Muscle of back (tissue), 11 donors: Measurements from ENCODE around the gene PHYKPL. TPM values are rescaled to one million over a fixed set of nuclear protein-coding genes. Genes with fewer than 3 reads are reported as not detected.
"Not testable (repeated sequence)": the region's sequence is repeated elsewhere in the genome, so short reads cannot be mapped to it uniquely, and the experiment has no call there.

ENCODE experiments used
- DNase-seq, 3 donors: peaks; one replicate each; pipeline versions ENCODE4 v3.0.0 to v3.0.0-alpha.2; 2013
- polyA plus RNA-seq, 10 donors: library from polyadenylated mRNA; unstranded; fragments of 120-200 nt; gene quantifications; one replicate each; pipeline ENCODE4 v1.2.1, GENCODE V29; 2013; ENCODE audit not compliant: insufficient read length in 10 of 10

PHYKPL gene
- polyA plus RNA-seq, 10 donors, result 37.0 to 91.0 (median 48.7) TPM

DNA sequence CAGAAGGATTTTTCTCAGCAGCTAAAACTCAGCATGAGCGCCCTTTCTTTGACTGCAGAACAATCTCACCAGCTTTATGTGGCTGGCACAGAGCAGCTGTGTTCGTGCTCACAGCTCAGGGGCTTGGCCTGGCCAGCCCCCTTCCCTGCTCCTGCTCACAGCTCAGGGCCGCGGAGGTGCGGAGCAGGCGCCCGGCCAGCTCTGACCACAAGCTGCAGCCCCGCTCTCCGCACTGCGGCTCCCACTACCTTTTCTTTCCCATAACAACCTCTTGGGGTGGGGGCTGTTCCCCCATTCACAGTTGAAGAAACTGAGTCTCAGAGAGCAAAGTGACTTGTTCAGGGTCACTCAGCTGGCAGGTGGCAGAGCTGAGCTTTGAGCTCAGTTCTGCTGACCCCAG, 34.0 kb upstream of the PHYKPL start:
- no peak for DNase-seq

DNA sequence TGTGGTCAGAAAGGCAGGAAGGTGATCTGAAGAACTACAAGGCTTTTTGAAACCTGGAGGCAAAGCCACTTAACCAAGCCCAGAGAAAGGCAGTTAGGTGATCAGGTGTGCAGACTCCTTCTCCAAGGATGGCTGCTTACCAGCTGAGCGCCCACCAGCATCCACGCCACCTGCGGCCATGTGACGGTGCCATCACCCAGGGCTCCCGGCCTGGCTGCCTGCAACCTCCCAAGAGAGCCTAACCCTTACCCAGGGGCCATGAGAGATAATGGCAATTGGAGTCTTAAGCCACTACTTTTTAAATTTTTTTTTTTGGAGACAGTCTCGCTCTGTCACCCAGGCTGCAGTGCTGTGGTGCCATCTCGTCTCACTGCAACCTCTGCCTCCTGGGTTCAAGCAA, 33.1 kb upstream of the PHYKPL start:
- no peak for DNase-seq

DNA sequence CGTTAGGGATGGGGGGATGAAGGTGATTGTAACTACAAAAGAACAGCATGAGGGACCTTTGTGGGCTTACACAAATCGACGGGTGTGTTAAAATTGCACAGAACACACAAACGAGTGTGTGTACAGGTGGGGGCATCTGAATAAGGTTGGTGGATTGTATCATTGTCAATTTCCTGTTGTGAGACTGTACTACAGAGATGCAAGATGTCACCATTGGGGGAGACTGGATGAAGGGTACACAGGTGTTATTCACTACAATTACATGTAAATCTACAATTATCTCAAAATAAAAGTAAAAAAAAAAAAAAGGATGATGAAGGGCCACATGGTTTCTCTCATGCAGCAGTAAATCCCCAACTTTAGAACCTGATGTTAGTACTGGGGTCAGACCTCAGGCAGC, 31.4 kb upstream of the PHYKPL start:
- DNase-seq, result no peak

DNA sequence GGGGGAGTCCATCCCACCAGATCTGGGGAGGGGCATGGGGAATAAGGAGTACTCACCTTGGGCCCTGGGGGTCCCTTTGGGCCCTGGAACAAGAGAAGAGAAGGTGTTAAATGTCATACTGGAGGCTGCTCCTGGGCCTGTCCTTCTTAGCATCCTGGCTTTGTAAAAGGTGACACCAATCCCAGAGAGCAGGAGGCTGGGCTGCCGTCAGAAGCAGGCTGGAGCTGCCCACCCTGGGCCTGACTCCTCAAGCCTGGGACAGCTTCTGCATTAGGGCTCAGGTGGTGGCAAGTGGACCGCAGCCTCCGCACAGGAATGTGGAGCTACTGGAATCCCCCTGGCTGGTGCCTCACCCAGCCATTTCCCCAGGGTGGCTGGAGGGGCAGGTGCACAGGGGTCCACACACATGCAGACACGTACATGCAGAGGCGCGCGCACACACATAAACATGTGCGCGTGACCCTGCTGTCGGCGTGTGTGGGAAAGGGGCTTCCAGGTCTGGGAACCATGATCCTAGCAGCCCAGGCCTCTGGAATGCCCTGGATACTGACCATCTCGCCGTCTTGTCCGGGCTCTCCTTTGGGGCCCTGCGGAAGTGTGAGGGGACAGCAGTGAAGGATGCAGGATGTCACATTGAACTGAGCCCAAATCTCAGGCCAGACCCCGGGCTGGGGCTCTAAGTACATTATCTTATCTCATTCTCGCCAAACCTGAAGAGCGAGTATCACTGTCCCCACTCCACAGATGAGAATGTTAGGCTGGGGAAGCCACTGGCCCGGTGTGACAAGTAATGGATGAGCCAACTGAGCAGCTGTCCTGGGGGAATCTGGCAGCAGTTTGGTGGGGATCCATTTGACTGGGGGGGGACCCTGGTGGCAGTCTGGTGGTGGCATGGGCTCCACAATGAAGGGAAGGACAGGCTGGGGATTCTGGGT, 29.3 kb upstream of the PHYKPL start:
- DNase-seq, result no peak

DNA sequence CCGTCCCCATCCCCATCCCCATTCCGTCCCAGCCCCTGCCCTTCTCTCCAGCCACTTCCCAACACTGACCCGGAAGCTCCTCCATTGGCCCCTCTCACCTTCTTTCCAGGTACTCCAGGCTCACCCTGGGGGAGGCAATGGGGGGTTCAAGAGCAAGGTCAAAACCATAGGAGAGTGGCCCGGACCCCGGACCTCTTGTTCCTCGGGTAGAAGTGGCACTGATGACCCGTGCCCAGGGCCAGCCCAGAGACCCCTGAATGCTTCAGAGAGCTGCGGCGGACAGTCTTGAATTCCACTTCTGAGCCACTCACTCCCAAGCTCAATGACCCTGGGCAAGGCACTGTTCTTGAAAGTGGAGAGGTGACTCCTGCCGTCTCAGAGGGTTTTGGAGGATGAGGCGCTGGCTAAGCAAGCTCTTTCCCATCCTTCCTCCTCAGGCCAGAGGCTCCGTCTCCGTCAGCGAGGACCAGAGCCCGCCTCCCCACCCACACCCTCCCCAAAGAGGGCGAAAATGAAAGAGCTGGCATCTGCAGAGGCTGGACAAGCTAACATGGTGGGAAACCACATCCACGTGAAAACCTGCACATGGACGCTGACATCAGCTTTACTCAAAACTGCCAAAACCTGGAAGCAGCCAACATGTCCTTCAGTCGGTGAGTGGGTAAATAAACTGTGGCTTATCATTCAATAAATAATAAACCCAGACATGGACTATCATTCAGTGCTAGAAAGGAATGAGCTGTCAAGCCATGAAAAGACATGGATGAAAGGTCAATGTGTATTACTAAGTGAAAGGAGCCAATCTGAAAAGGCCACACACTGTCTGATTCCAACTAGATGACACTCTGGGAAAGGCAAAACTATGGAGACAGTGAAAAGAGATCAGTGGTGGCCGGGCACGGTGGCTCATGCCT, 27.3 kb upstream of the PHYKPL start:
- DNase-seq, result no peak

DNA sequence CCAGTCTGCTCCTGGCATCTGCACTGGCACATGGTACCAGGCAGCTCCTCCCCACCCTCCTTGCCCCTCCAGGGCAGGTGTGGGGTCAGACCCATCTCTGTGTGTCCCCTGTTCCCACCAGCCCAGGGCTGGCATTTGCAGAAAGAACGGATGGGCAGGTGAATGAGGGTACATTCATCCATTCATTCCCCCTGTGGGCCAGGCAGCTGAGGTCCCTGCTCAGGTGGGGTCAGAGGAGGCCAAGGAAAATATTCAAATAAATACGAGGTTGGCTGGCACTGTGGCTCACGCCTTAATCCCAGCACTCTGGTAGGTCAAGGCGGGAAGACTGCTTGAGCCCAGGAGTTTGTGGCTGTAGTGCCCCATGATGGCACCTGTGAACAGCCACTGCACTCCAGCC, 25.0 kb upstream of the PHYKPL start:
- DNase-seq, result no peak

DNA sequence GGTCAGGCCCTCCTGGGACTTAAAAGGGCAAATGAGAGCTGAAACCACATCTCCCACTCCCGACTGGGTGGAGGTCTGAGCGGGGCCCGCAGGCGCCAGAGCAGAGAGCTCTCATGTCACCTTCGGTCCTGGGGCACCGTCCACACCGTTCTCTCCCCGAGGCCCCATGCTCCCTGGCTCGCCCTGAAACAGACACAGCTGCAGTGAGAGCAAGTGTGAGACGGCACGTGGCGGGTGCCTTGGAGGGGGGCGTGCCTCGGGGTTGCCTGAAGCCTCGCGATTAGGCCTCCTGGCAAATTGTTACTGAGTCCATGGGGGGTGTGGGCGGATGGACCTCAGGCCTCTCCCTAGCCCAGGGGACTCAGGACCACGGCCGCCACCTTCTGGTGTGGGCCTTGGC, 24.1 kb upstream of the PHYKPL start:
- no peak for DNase-seq

DNA sequence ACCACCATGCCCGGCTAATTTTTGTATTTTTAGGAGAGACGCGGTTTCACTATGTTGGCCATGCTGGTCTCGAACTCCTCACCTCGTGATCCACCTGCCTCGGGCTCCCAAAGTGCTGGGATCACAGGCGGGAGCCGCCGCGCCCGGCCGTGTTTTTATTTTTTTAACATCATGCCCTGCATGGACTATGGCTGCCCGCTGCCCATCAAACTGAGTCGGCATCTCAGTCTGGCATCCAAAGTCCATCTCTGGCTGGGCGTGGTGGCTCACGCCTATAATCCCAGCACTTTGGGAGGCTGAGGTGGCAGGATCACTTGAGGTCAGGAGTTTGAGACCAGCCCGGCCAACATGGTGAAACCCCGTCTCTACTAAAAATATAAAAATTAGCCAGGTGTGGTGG, 21.0 kb upstream of the PHYKPL start:
- not testable (repeated sequence) for DNase-seq

DNA sequence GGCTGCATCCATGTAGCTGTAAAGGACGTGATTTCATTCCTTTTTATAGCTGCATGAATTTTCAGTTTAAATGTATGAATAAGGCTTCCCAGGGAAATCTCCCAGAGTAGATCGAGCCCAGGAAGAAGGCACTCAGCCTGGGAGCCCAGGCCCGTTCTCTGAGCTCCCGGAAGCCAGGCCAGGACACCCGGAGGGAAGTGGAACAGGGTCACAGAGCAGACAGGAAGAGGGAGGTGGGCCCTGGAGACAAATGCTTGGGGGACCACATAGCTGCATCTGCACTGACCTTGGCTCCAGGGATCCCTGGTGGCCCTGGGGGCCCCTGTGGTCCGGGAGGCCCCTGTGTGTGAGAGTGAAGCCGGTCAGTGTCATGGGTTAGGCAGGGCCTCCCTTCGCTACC, 19.7 kb upstream of the PHYKPL start:
- no peak for DNase-seq

DNA sequence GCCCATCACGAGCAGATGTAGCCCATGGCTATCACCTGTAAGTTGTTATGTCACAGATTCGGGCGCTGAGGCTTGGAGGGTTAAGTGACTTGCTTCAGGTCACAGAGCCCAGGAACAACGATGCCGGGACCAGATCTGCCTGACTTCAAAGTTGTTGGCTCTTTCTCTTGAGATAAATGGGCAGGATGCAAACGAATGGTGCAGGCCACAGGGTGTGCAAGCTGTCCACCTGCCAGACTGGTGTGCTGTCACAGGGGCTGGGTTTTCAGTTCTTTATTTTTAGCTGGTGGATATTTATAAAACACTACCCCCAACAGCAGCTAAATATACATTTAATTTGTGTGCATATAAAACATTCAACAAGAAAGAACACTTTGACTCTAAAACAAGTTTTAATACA, 17.7 kb upstream of the PHYKPL start:
- no peak for DNase-seq

DNA sequence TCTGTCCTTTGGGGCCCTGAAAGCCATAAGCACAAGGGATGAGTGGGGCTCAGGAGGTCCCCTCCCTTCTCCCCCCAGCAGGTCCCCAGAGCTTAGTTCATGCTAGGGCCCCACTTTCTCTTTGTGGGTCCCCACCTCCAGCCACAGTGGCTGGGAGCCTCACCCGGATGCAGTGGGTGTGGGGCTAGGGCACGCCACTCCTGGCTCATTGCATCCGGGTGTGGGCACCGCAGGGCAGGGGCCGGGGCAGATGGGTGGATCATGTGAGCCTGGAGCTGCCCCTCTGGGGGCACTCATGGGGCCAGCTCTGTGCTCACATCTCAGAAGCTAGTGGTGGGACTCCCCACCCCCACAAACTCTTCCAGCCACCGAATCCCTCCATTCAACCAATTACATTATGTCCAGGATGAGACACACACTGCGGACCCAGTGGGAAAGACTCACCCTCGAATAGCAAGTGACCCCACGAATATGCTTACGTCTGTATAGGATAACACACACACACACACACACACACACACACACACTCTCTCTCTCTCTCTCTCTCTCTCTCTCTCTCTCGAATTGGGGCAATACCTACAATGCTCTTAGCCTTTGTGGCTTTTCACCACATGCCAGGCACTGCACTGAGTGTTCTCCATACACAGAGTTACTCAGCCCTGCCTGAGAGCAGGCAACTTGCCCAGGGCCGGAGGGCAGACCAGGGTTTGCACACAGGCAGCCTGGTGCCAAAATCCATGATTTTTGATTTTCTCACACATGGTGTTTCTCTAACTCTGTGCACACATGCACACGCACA, 16.8 kb upstream of the PHYKPL start:
- DNase-seq, result no peak

DNA sequence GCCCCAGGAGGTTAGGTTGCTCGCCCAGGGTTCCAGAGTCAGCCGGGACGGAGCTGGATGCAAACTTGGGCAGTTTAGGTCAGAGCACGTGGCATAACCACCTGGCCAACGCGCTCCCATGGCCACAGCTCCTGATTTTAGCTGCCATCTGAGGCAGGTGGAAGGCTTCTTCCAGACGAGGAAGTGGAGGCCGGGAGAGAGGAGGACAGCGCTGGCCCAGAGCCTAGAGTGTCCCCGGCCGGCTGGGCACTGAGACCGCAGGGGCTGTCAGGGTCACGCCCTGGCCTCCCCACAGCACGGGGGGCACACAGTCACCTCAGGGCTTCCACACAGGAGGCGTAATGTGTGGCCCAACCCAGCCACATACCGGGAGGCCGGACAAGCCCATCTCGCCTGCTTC, 16.1 kb upstream of the PHYKPL start:
- DNase-seq, result no peak

DNA sequence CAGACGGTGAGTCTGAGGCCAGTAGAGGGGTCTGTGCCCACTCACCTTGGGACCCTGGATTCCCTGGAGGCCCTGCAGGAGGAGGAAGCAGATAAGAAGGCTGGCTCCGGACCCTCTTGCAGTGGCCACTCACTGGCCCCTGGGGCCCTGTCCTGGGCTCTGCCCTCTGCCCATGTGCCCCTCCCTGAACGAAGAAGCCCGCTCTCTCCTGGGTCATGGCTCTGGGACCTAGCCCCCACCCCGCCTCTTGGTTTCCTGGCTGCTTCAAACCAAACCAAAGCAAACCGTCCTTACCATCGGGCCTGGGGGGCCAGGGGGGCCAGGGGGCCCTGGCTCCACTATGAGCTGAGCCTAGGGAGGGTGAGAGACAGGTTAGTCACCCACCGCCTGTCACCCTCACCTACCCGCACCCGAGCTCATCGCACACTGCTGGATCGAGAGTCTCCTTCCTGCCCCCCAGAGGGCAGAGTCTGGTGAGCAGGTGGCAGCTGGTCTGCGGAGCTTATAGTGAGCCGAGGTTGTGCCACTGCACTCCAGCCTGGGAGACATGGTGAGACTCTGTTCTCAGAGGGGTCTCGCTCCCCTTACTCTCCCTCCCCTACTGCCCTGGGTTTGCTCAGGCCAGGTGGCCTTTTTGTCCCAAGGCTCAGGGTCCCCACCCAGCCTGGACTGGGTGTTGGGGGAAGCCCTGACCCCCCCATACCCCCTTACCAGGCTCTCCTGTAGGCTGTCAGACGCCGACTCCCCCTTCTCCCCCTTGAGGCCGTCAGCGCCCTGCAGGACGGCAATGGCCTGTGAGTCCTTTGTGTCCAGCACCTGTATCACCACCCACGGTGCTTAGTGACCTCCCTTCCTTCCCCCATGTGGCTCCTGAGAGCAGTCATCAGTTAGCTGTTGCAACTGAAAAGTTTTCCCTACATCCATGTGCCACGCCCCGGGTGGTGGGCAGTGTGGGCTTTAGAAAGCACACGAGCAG, 15.2 kb upstream of the PHYKPL start:
- no peak for DNase-seq

DNA sequence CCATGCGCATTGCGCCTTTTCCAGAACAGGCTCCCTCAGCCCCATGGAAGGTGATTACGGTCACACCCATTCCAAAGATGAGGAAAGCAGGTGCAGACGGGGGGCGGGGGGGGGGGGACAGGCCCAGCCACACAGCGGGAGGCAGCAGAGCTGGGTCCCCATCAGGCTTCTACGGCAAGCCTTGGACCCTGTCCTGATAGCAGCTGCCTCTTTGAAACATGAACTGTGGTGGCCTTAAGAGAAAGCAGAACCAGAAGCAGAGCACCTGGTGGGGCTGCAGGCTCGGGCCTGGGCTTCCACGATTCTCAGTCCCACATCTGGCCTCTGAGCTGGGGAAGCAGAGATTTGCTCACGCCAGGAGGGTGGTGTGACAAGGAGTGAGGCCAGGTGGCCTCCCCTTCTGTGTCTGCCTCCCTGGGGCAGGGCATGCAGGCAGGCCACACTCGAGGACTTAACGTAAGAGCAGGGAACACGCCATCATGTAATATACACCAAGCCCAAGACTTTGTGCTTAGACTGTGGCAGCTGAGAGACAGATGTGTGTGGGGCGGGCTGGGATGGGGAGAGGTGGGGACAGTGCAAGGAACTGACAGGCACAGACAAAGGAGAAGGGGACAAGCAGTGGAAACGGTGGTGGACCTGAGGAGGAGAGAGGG, 14.2 kb upstream of the PHYKPL start:
- DNase-seq, result no peak

DNA sequence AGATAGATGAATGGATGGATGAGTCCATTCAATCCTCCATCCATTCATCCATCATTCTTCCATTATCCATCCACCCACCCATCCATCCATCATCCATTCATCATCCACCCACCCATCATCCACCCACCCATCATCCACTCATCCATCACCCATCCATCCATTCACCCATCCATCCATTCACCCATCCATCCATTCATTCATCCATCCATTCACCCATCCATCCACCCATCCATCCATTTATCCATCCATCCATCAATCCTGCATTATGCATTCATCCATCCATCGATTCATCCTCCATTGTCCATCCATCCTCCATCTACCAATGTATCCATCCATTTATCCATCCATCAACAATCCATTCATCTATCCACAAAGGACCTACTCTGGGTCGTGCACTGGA, 12.8 kb upstream of the PHYKPL start:
- no peak for DNase-seq

DNA sequence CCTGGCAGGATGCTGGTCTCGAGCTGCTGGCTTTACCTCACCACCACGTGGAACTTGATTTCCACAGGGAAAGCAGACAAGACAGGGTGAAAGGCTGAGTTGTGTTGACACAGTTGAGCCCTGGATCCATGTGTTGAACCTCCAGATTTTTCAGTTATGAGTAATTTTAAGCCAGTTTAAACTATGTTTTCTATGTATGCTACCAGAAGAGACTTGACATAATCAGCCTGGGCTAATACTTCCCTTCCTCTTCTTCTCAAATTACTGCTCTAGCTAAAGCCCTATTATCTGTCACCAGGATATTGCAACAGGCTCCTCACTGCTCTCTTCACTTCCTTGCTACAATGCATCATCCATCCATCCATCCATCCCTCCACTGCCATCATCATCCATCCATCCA, 12.0 kb upstream of the PHYKPL start:
- no peak for DNase-seq

DNA sequence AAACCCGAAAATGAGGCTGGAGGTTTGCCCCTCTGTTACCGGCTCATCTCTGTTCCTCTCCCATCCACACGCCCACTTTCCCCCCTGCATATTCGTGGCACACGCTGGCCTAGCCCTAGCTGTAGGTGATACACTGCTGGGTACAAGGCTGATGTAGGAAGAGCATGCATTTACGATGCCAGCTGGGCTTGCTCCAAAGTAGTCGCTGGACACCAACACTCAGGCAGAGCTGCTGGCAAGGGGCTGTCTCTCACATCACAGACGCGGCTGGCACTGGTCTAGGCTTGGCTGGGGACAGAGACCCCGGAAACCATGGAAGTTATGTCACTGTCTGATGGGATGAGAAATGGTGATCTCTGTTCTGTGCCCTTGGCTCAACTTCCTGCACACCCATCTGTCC, 9.8 kb upstream of the PHYKPL start:
- DNase-seq, result no peak

DNA sequence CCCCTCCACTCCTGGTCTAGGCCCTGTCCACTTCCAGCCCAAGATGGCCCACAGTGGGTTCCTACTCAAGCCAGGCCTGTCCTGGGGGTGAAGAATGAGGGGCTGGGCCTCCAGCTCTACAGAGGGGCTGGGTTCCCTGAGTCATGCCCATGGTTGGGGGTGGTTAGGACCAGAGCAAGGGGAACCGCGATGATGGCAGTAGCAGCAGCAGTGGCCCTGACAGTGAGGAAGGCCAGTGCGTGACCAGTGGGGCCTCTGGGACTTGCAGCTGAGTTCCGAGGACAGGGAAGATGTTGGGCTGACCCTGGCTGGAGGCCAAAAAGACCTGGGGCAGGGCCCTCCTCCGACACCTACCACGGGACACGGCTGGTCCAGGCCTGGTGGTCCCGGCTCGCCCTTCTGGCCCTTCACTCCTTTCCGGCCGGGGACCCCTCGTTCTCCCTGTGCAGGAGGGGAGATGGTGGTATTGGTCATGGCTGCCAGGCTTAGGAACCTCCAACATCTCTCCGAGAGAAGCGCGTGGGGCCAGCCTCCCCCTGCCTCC, 9.2 kb upstream of the PHYKPL start:
- DNase-seq, result no peak

DNA sequence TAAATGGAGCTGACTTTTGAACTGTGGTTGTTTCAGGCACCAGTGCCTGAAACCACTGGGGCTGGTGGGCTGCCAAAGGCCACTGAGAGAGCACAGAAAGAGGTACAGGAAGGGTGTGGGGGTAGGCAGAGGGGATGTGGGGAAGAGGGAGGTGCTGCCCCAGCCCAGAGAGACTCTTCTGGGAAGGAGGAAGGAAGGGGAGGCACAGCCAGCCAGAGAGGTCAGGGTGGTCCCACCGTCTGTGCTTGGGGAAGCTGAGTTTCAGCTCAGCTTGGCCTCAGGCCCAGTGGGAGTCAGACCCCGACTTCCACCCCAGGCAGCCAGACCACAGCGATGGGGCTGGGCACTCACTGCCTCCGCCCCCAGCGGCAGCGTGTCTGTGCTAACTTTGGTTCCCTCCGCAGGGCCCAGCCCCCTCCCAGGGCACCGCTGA, 8.6 kb upstream of the PHYKPL start:
- no peak for DNase-seq

DNA sequence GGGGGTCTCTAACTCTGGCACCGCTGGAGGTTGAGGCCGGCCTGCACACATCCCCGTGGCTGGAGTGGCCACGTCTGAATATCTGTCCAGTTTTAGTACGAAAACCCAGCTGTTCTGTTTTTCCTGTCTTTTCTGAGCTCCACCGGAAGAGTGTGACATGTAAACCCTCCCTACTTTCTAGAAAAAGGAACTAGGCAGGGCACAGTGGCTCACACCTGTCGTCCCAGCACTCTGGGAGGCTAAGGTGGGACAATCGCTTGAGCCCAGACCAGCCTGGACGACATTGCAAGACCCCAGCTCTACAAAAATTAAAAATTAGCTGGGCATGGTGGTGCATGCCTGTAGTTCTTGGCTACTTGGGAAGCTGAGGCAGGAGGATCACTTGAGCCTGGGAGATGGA, 8.2 kb upstream of the PHYKPL start:
- DNase-seq, result no peak
